ENCODE results near the gene ATCAY.

GRCh38 chr19:3838661-3839060 lies 41.8 kb upstream of the ATCAY start:
- TF ChIP-seq, protein P1, sequence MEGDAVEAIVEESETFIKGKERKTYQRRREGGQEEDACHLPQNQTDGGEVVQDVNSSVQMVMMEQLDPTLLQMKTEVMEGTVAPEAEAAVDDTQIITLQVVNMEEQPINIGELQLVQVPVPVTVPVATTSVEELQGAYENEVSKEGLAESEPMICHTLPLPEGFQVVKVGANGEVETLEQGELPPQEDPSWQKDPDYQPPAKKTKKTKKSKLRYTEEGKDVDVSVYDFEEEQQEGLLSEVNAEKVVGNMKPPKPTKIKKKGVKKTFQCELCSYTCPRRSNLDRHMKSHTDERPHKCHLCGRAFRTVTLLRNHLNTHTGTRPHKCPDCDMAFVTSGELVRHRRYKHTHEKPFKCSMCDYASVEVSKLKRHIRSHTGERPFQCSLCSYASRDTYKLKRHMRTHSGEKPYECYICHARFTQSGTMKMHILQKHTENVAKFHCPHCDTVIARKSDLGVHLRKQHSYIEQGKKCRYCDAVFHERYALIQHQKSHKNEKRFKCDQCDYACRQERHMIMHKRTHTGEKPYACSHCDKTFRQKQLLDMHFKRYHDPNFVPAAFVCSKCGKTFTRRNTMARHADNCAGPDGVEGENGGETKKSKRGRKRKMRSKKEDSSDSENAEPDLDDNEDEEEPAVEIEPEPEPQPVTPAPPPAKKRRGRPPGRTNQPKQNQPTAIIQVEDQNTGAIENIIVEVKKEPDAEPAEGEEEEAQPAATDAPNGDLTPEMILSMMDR (conservative IDR thresholded peaks at IDR 0.05; ENCODE audit: low read length) = no peak
- TF ChIP-seq EZH2phosphoT487 (IDR thresholded peaks at IDR 0.05; ENCODE audit: borderline replicate concordance, low read depth, low read length) = no peak

Measured in OCI-LY7 (cell line).